AG09319 (cell line): ENCODE results near the gene GNG2.

Experiments
- DNase-seq: peaks from one replicate; pipeline ENCODE4 v3.0.0-alpha.2; 2010; ENCODE audit warnings: low read depth; ENCODE audit errors: extremely low read depth
- TF ChIP-seq, protein P1 (sequence below): IDR thresholded peaks from 2 replicates; pipeline ENCODE4 v1.5.1; 2011; ENCODE audit warnings: low read depth, mild to moderate bottlenecking, inconsistent platforms, low read length, moderate library complexity

GNG2 gene

GRCh38 chr14:51938137-51938536 lies 77.7 kb downstream of the GNG2 start:
- TF ChIP-seq, protein P1, sequence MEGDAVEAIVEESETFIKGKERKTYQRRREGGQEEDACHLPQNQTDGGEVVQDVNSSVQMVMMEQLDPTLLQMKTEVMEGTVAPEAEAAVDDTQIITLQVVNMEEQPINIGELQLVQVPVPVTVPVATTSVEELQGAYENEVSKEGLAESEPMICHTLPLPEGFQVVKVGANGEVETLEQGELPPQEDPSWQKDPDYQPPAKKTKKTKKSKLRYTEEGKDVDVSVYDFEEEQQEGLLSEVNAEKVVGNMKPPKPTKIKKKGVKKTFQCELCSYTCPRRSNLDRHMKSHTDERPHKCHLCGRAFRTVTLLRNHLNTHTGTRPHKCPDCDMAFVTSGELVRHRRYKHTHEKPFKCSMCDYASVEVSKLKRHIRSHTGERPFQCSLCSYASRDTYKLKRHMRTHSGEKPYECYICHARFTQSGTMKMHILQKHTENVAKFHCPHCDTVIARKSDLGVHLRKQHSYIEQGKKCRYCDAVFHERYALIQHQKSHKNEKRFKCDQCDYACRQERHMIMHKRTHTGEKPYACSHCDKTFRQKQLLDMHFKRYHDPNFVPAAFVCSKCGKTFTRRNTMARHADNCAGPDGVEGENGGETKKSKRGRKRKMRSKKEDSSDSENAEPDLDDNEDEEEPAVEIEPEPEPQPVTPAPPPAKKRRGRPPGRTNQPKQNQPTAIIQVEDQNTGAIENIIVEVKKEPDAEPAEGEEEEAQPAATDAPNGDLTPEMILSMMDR, result no peak
- DNase-seq, result no peak

- DNase-seq, result no peak
- TF ChIP-seq, protein P1, result no peak
Measured at GRCh38 chr14:51938821-51939220, 78.4 kb downstream of the GNG2 start.

DNA sequence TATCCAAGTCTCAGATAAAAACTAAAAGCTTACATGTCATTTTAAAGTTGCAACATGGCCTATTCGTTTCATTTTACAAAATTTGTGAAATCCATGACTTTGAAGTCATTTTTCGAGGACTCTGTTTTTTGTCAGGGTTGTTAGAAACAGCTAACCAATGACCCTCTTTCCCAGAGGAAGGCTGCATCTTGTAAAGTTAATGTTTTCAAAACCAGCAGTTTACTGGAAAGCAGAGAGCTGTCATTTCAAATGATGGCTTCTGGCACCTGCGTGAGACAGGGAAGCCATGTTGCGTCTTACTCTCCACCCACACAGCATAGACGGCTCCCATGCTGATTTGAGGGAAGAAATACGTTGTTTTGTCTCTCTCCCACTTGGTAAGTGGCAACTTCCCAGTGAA lies 78.8 kb downstream of the GNG2 start:
- DNase-seq, result no peak
- TF ChIP-seq, protein P1, result no peak

DNA sequence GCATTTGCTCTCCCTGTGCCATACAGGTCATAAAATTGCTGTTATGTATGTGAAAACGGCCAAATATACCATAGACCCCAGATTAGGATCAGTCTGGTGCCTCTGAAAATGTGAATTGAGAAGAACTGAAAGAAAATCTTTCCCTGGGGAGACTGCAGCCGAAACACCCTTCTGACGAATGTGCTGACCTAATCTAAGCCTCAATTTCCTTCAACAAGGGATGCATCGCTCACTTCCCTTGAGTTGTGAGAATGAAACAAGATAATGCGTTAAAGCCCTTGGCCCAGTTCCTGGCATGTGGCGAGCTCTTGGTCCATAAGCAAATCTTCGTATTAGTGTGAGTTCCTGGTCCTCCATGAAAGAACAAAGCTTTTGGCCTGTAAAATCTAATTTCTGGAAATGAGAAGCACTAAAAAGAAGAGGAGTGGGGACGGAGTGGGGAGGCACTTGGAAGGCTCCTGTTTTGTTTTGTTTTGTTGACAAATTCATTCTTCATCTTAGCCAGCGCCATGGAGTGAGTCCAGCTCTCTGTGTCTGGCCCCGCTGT lies 79.4 kb downstream of the GNG2 start:
- TF ChIP-seq, protein P1, result no peak
- no peak for DNase-seq

DNA sequence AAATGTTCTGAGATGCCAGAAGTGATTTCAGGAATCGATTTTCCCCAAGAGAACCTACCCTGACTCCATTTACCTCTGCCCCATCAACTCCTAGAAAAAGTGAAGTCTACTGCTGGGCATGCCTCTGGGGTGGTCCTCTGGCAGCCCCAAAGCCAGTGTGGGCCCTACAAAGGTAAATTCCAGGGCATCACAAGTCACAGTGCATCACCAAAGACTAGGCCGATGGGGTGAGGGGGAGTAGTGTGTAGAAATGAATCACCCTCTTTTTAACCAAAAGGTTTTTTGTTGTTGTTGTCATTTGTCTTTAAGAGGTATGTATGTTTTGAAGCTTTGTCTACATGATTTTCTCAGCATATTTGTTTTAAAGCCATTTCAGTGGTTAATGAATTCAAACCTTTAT lies 82.6 kb downstream of the GNG2 start:
- TF ChIP-seq, protein P1, result no peak
- DNase-seq, result no peak

GRCh38 chr14:51950007-51950406 lies 89.6 kb downstream of the GNG2 start:
- TF ChIP-seq, protein P1, result no peak

GRCh38 chr14:51951656-51952055 lies 91.2 kb downstream of the GNG2 start:
- TF ChIP-seq, protein P1, result no peak
- DNase-seq, result no peak

More at GRCh38 chr14:51950007-51950406, 89.6 kb downstream of the GNG2 start:
- no peak for DNase-seq
